MV-4-11 (cell line): ENCODE measurements around the gene CARD11.
"Not testable (repeated sequence)": the region's sequence is repeated elsewhere in the genome, so short reads cannot be mapped to it uniquely, and the experiment has no call there.

Source experiments
- DNase-seq: peaks from one replicate; lab custom pipeline; 2025; lab: John Stamatoyannopoulos, UW

The CARD11 gene

GRCh38 chr7:2962865-2963264 is 80.8 kb downstream of the CARD11 start:
- peak; percentile 48 for DNase-seq

GRCh38 chr7:2959828-2960599 is 83.7 kb downstream of the CARD11 start:
- DNase-seq, result peak; percentile 62

- DNase-seq, result no peak
Observed at GRCh38 chr7:2959103-2959680, 84.5 kb downstream of the CARD11 start.

GRCh38 chr7:2958416-2959102 is 85.1 kb downstream of the CARD11 start:
- no peak for DNase-seq

GRCh38 chr7:2957369-2957727 is 86.3 kb downstream of the CARD11 start:
- not testable (repeated sequence) for DNase-seq

- DNase-seq, result peak; percentile 84
Observed at GRCh38 chr7:2956526-2957368, 86.9 kb downstream of the CARD11 start.

- no peak for DNase-seq
Observed at GRCh38 chr7:2956076-2956475, 87.6 kb downstream of the CARD11 start.

GRCh38 chr7:2955269-2955668 is 88.4 kb downstream of the CARD11 start:
- DNase-seq, result no peak

- DNase-seq, result peak; percentile 7
Observed at GRCh38 chr7:2954433-2954853, 89.2 kb downstream of the CARD11 start.

- DNase-seq, result no peak
Observed at GRCh38 chr7:2953588-2954407, 89.9 kb downstream of the CARD11 start.

- DNase-seq, result no peak
Observed at GRCh38 chr7:2953099-2953498, 90.6 kb downstream of the CARD11 start.

- no peak for DNase-seq
Observed at GRCh38 chr7:2952316-2952715, 91.4 kb downstream of the CARD11 start.

GRCh38 chr7:2950578-2950977 is 93.1 kb downstream of the CARD11 start:
- peak; percentile 75 for DNase-seq

GRCh38 chr7:2948749-2949148 is 94.9 kb downstream of the CARD11 start:
- DNase-seq, result no peak

GRCh38 chr7:2947058-2947780 is 96.4 kb downstream of the CARD11 start:
- no peak for DNase-seq

GRCh38 chr7:2945171-2945570 is 98.5 kb downstream of the CARD11 start:
- DNase-seq, result no peak

- peak; percentile 44 for DNase-seq
Observed at GRCh38 chr7:2944739-2945138, 98.9 kb downstream of the CARD11 start.

- DNase-seq, result no peak
Observed at GRCh38 chr7:2943851-2944601, 99.6 kb downstream of the CARD11 start.

- peak; percentile 89 for DNase-seq
Observed at GRCh38 chr7:2941216-2941859, 102.3 kb downstream of the CARD11 start.
